DMS53 treated with DMSO at 0.1 percent for 48 hours (cell line): Measurements from ENCODE around the gene HAGHL.
"Not testable (repeated sequence)": the region's sequence is repeated elsewhere in the genome, so short reads cannot be mapped to it uniquely, and the experiment has no call there.

Experiments
- DNase-seq: peaks from one replicate; lab custom pipeline; 2025; ENCODE audit not compliant: unreplicated experiment; lab: John Stamatoyannopoulos, UW

Gene HAGHL

DNA sequence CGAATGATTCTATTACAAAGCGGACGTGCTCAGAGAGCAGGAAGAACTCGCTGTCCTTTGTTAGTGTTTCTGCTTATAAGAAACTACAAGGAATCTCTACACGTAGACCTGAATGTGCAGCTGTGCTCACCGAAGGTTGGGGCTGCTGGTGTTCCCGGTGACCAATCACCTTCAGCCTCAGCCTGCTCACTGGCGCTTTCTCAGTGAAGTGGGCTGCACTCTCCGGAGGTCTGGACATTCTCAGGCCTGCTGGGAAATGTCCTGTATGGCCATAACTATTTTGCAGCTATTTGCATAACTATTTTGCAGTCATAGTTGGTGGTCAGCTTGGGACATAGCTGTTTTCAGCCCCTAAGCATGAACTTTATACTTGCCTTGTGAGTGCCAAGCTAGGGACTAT is 23.6 kb downstream of the HAGHL start:
- DNase-seq = no peak

DNA sequence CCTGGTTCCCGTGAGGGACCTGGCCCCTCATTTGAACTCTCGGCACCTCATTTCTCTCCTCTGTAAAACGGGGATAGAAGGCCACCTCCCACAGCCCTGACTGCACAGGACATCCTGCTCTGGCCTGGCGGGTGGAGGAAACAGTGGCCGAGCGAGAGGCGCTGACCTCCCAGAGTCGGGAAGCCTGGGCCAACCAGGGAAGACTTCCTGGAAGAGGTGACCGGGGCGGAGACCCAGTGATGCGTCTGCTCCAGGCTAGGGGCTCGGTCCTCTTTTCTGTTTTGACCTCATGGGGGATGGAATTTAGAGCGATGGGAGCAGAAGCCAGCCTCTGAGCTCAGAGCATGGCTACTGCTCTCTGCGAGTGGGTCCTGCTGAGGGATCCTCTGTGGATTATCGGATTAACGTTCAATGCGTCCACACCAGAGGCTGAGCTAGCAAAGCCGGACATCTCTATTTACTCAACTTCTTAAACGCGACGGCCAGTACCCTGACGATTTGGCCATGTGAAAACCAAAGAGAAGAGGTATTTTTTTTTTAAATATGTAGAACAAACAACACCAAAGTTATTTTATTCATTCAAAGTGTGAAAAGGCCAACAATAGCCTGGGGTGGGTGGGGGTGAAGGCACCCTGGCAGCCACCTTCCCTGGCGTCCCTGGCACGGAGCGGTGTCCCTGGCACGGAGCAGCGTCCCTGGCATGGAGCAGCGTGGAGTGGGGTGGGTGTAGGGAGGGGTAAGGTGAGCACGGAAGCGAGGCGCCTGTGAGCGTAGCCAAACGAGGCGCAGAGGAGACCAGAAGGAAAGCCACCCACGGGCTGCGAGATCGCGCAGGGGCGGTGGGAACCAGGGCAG is 24.5 kb downstream of the HAGHL start:
- no peak for DNase-seq

DNA sequence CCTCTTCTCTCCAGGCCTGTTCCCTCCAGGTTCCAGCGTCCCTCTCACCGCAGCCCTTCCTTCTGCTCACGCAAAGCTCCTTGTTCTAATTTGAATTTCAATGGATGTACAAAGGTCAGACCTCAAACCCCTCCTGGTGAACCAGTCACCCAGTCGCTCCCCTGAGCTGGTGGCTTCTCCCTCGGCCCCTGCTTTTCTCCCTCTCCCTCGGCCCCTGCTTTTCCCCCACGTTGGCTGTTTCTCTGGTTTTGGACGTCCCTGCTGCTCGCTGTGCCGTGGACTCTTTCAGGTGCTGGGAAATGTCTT is 25.1 kb downstream of the HAGHL start:
- DNase-seq = no peak

DNA sequence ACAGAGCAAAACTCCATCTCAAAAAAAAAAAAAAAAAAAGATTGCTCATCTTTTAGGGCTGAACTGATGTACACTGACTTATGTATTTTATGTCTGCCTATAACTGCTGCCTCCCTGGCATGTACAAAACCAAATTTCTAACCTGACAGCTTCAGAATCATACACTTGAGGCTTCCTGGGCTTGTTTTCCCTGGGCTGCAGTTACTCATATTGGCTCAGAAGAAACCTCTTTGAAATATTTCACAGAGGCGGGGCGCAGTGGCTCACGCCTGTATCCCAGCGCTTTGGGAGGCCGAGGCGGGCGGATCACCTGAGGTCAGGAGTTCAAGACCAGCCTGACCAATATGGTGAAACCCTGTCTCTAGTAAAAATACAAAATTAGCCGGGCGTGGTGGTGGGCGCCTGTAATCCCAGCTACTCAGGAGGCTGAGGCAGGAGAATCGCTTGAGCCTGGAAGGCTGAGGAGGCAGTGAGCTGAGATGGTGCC is 27.3 kb downstream of the HAGHL start:
- DNase-seq = not testable (repeated sequence)

DNA sequence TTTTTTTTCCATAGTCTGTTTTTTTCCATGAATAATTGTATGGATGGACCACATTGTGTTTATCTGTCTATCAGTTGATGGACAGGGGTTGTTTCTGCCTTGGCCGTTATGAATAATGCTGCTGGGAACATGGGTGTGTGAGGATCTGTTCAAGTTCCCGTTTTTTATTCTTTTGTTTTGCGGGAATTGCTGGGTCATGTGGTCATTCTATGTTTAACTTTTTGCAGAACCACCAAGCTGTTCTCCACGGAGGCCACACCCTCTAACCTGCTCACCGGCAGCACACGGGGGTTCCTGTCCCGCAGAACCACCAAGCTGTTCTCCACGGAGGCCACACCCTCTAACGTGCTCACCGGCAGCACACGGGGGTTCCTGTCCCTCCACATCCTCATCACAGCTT is 27.8 kb downstream of the HAGHL start:
- DNase-seq = no peak

DNA sequence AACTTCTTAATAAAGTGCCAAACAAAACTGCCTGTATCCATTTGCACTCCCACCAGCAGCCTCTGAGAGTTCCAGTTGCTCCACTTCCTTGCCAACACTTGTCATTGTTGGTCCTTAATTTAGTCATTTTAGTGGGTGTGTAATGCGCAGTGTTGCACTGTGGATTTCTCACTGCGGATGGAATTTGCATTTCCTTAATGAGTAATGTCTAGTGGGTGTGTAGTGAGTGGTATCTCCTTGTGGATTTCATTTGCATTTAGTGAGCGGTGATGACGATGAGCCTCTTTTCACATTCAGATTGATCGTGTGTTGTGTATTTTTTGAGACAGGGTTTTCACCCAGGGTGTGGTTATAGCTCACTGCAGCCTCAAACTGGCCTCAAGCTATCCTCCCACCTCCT is 29.5 kb downstream of the HAGHL start:
- no peak for DNase-seq

DNA sequence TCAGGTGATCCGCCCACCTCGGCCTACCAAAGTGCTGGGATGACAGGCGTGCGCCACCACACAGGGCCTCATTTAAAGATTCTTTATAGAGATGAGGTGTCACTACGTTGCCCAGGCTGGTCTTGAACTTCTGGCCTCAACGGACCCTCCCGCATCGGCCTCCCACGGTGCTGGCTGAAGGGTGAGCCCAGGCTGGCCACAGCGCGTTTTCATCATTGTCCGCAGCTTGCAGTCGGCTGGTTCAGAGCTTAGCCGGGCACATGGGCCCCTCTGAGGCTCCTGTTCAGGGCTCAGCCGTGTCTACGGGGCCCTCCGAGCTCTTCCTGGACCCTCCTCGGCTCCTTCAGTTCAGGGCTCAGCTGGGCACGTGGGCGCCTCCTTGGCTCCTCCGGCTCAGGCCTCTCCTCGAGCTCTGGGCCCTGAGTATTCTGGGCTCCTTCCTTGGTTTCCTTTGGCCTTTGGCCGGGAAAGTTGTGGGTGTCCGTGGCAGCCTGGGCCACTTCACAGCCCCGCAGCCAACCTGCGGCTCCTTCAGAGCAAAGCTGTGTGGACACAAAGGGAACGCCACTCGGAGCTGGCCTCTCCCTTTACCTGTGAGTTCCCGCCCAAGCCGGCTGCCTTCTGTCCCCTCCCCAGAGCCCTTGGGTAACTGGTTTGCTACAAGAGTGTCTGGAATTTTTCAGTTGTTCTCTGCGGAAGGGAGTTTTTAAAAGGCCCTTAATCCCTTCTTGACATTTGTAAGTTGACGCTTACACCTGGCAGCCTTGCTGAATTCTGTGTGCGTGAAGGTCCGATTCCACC is 32.4 kb downstream of the HAGHL start:
- peak; percentile 17 for DNase-seq

DNA sequence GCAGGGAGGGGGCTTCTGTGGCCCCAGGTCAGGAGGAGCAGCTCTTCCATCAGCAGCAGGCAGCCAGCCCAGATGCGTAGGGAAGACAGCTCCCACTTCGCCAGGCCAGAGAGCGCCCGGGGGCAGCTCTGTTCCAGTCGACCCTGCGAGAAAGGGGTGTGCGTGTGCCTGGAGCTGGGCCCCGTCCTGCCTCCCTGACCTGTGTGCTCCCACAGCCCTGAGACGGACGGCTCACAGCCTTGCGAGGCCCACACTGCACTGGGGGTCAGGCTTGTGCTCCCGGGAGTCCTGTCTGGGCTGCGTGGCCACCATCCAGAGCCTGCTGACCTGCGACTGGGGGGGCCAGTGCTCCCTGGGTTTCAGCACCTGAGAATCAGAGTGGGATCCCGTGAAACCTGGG is 33.2 kb downstream of the HAGHL start:
- DNase-seq = no peak

DNA sequence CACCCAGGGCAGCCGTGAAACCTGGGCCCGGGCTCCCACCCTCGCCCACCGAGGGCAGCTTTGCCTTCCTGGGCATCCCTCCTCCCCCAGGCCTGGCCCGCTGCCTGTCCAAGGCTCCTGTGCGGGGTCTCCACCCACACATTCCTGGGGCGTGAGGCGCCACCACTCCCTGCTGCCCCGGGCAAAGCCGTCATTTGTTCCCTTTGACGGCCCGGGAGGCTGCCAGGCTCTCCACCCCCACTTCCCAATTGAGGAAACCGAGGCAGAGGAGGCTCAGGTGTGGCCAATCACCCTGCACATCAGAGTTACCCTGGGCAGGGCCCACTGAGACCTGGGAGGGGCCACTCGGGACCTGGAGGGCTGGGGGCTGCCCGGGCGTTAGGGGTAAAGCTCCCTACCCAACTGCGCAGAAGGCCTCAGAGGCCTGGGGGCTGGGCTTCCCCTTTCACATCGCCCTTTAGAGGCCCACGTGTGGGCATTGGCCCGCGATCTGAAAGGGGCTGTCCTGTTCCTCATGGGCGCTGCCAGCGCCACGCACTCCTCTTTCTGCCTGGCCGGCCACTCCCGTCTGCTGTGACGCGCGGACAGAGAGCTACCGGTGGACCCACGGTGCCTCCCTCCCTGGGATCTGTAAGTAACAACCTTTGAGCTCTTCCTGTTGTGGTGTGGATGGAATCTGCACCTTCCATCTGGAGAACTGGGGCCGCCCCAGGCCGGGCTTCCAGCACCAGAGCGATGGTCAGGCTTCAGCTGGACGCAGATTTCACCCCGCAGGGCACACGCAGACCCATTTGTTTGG is 33.8 kb downstream of the HAGHL start, which contains the start of gene MSLN:
MSLN (plus strand) TSS at position 190 of the 799 bp plus-strand sequence. CDS start 1,947 bp downstream, outside the sequence.
- no peak for DNase-seq

DNA sequence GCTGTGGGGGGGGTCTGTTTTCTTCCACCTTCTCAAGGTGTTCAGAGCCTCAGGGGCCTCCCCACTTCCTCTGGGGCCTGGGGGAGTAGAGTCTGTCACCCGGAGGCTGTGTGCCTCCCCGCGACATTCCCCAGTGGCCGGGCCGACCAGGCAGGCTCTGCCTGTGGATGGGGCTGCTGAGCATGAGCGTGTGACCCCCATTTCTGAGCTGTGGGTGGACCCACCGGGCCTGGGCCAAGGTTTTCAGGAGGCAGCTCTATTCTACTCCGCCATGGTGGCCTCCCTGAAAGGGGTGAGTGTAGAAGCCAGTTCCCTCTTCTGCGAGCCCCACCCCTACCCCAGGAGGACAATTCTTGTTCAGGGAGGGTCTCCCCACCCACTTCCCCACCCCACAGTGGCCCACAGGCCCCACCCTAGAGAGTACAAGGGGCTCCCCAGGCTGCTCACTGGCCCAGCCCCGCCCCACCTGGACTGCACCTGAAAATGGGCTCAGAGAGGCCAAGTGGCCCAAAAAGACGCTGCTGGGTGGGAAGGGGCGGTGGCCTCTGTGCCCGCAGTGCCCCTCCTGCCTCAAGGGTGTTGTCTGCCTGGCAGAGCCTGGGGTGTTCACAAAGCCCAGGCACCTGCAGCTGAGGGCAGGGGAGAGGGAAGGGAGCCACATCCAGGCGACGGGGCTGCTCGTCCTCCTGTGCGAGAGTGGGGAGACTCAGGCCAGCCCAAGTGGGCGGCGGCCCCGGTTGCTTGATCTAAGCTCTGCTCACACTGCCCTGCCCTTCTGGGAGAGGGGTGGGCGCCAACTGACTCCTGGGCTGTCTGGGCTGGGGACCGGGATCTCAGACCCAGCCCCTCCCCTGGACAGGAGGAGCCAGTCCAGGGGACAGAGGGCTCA is 35.0 kb downstream of the HAGHL start:
- DNase-seq = no peak

DNA sequence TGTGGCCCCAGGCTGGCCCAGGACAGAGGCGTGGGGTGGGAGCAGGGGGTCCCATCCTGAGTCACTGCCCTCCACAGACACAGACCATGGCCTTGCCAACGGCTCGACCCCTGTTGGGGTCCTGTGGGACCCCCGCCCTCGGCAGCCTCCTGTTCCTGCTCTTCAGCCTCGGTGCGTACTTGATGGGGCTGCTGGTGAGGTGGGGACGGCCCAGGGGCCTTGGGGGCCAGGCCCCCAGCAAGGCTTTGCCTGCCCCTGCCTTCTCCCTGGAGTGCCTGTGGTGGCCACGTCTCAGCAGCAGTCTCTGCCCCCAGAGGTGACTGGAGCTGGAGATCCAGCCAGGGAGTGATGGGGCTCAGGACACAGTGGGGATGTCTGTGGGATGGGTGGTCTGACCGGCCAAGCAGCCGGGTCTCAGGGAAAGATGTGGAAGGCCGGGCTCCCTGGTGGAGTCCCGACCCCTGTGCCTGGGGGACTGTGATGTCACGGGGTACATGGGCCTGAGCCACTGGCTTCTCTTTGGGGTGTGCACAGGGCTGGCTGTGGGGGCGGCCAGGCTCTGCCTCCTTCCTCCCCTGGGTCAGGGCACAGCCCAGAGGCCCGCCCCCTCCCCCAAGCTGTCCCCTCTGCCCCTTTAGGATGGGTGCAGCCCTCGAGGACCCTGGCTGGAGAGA is 35.8 kb downstream of the HAGHL start:
- no peak for DNase-seq

DNA sequence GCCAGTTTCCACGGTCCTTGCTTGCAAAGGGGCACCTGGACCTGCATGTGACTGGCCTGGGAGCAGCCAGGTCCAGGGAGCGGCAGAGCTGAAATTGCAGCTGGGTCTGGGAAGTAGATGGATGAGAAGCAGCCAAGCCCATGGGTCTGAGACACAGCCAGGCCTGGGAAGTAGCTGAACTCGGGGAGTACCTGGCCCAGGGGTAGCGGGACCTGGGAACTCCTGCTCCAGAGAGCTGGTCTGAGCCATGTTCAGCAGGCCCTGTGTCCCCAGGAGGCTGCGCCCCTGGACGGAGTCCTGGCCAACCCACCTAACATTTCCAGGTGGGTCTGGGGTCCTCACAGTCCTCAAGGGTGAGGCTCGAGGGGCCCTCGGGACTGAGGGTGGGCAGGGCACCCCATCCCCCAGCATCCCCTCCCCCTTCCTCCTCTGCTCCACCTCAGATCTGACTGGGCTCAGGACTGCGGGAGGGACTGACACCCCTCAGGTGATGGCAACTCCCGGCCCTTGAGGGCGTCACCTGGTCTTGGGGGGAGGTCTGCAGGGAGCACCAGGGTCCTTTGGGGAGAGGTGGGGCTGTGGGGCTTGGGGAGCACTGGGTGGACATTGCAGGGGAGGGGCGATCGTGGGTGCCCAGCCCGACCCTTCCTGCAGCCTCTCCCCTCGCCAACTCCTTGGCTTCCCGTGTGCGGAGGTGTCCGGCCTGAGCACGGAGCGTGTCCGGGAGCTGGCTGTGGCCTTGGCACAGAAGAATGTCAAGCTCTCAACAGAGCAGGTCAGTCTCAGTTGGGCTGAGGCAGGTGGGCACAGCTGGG is 36.7 kb downstream of the HAGHL start:
- no peak for DNase-seq

DNA sequence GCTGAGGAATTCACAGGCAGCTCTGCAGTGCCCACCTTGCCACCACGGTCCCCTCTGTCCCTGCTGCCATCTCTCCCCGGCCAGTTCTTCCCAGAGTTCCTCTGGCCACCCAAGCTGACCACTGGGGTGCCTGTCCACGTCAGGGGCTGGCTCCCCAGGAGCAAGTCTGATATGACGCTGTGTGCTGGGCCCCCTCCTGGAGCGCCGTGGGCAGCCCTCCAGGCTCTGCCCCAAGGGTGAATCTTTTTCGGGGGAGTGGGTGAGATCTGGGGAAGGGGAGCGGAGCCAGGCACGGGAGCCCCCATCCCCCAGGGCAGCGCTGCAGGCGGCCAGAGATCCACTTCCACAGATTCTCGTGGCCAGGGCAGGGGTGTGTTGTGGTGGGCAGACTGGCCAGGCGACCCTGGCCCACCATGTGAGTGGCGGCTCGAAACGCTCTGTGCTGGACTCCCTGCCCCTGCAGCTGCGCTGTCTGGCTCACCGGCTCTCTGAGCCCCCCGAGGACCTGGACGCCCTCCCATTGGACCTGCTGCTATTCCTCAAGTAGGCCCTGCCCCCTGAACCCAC is 37.4 kb downstream of the HAGHL start:
- DNase-seq = no peak

DNA sequence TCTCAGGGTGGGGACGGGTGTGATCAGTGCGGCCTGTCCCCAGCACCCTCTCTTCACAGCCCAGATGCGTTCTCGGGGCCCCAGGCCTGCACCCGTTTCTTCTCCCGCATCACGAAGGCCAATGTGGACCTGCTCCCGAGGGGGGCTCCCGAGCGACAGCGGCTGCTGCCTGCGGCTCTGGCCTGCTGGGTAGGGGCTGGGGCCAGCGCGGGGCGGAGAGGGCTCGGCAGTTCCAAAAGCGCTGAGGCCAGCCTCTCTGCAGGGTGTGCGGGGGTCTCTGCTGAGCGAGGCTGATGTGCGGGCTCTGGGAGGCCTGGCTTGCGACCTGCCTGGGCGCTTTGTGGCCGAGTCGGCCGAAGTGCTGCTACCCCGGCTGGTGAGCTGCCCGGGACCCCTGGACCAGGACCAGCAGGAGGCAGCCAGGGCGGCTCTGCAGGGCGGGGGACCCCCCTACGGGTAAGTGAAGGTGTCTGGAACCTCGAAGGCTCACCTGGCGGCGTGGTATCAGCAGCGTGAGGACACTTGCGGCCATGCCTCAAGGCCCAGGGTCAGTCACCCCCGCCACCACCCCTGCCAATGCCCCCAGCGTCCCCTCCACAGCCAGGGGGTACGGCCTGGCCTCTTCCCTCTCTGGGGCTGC is 38.1 kb downstream of the HAGHL start:
- no peak for DNase-seq

DNA sequence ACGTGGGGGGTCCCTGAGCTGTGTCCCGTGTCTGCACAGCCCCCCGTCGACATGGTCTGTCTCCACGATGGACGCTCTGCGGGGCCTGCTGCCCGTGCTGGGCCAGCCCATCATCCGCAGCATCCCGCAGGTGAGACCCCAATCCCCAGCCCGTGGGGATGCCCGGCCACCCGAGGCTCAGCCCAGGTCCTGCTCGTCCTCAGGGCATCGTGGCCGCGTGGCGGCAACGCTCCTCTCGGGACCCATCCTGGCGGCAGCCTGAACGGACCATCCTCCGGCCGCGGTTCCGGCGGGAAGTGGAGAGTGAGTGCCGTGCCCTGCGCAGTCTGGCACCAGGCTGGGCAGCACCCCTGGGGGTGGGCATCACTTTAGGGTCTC is 38.6 kb downstream of the HAGHL start:
- no peak for DNase-seq

DNA sequence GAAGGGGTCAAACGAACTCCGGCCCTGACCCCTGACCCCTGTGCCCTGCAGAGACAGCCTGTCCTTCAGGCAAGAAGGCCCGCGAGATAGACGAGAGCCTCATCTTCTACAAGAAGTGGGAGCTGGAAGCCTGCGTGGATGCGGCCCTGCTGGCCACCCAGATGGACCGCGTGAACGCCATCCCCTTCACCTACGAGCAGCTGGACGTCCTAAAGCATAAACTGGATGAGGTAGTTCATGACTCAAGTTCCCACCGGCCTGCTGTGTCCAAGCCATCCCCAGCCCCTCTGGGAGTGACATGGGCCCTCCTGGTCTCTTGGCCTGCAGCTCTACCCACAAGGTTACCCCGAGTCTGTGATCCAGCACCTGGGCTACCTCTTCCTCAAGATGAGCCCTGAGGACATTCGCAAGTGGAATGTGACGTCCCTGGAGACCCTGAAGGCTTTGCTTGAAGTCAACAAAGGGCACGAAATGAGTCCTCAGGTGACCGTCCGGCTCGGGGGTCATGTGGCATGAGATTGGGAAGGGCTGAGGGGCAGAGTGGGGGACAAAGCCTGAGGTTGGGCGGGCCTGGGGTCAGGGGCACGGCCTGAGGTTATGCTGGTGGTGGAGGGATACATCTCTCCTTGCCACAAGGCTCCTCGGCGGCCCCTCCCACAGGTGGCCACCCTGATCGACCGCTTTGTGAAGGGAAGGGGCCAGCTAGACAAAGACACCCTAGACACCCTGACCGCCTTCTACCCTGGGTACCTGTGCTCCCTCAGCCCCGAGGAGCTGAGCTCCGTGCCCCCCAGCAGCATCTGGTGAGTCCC is 39.3 kb downstream of the HAGHL start:
- no peak for DNase-seq
